Stimulated activated CD8-positive, alpha-beta memory T cell treated with anti-CD3 and anti-CD28 coated beads, Interleukin-12 subunit alpha, Interleukin-12 subunit beta, amount 100 ng/mL, for 24 hours (primary cell): ENCODE data around the gene PTPN5.
A peak's percentile ranks its signal among the peaks of the same experiment; 100 is the strongest.

Experiments used
- DNase-seq: peaks from one replicate; pipeline ENCODE4 v3.0.0-alpha.2; 2020; ENCODE audit errors: extremely low read depth

PTPN5 gene

GRCh38 chr11:18739685-18740084 lies 51.9 kb downstream of the PTPN5 start:
- no peak for DNase-seq

GRCh38 chr11:18737642-18738041 lies 54.0 kb downstream of the PTPN5 start:
- DNase-seq: no peak

- no peak for DNase-seq
Observed at GRCh38 chr11:18736590-18737148, 54.9 kb downstream of the PTPN5 start.

DNA sequence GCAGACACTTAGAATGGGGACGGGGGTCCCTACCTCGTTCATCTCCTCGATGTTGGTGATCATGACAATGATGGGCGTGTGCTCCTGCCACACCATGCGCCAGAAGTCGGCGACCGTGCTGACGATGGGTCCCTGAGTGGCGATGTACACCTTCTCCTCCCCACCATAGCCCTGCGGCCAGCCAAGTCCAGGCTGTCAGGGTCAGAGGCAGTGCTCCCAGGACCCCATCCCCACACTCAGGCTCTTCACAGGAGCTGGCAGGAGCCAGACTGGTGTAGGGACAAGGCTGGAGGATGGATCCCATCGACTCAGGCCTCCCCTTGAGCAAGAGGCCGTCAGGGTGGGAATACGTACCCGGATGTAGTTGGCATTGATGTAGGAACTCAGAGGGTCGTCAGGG lies 58.4 kb downstream of the PTPN5 start:
- no peak for DNase-seq

GRCh38 chr11:18731949-18732821 lies 59.4 kb downstream of the PTPN5 start:
- DNase-seq: no peak

DNA sequence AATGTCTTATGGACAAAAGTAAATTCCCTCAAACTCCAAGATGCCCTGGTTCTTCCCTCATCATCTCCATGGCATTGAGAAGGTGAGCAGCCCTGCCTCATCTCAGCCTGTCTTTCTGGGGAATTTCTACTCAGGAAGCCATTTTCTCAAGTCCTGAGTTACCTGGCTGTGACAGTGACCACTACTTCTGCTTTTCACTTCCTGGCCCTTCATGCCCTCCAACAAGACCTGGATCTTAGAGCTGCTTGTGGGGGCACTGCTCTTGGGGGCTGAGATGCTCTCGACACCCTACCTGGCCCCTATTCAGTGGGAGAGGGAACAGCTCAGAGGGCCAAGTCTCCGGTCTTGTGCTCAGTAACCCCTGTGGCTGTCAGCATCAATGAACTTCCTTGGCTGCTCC lies 60.2 kb downstream of the PTPN5 start:
- DNase-seq: no peak

DNA sequence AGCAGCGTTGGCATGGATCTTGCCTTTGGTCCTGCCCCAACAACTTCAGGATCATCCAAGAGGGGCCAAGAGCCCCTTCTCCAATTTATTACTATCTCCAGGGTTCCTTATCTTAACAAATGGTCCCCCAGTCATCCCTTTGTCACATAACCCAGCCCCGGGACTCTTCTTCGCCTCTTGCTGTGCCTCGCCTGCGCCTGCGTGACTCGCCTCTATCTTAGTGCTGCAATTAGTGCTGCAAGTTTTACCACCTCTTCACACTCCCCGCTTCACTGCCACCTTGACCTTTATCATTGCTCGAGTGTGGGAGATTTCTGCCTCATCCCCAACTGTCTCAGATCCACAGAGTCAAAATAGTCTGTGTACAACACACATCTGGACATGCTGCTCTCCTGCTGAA lies 61.6 kb downstream of the PTPN5 start:
- DNase-seq: no peak

- no peak for DNase-seq
Observed at GRCh38 chr11:18729426-18729825, 62.2 kb downstream of the PTPN5 start.

DNA sequence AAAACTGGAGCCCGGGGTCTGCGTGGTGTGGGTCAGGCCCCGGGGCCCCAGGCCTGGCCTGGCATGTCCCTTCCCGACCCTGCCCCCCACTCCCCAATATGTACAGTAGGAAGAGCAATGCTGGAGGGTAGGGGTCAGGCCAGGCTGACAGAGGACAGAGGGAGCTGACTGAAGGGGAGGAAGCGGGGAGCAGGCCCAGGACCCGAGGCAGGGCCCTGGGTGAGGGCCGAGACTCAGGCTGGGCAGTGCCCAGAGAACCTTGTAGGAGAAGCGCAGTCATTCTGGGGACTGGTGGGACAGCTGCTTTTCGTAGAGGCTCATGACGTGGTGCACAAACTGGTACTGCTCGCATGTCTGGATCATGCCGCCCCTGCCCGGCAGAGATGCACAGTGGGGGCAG lies 62.9 kb downstream of the PTPN5 start:
- DNase-seq: no peak

DNA sequence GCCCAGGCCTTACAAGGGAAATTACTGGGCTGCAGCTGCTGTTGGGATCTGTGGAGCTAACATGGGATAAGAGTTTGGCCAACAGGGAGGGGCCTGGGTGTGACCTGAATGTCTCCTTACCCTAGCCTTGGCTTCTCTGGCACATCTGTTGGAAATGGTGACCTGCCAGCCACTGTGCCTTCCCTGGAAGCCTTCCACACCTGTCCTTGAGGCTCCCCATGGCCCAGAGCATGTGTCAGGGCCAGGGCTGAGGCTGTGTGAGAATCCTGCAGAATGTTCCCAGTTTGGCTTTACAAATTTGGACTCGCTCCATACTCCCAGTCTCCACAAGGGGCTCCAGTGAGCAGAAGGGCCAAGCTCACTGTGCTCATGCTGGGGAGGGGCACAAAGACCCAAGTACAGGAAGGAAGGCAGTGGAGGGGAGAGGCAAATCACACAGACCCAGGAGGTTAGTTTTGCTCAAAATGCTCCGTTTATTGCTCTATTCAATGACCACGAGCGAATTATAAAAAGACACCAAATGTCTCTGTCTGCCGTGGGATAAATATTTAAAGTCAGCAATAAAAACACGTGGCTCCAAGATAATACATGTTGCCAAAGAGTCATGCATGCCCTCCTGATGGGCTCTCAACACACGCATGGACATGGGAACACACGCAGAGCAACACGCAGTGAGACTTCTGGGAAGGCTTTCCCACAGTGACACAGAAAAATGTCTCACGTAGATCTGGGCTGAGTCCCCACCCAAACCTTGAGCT lies 63.9 kb downstream of the PTPN5 start:
- DNase-seq: no peak

- no peak for DNase-seq
Observed at GRCh38 chr11:18726040-18726439, 65.6 kb downstream of the PTPN5 start, which contains the start of gene IGSF22. Gene IGSF22, minus strand, starts transcription at chr11:18726188. Its CDS starts 1,952 bp downstream, at chr11:18724236.

DNA sequence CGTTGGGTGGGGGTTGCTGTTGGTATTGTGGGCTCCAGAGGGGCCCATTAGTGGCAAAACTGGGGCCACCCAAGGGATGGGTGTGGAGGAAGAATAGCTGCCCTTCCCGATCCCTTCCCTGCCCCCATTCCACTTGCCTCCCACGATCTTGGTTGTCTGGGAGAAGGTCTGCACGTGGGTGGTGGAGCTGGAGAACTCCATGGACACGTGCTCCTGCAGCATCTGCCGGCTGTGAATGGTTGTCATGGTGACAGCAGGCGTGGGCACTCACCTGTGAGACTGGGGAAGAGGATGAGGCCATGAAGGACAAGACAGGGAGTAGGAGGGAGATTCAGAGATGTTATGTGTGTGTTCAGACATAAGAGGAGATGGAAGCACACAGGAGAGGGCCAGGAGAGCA lies 67.6 kb downstream of the PTPN5 start:
- DNase-seq: no peak

GRCh38 chr11:18722293-18722637 lies 69.3 kb downstream of the PTPN5 start:
- DNase-seq: no peak

DNA sequence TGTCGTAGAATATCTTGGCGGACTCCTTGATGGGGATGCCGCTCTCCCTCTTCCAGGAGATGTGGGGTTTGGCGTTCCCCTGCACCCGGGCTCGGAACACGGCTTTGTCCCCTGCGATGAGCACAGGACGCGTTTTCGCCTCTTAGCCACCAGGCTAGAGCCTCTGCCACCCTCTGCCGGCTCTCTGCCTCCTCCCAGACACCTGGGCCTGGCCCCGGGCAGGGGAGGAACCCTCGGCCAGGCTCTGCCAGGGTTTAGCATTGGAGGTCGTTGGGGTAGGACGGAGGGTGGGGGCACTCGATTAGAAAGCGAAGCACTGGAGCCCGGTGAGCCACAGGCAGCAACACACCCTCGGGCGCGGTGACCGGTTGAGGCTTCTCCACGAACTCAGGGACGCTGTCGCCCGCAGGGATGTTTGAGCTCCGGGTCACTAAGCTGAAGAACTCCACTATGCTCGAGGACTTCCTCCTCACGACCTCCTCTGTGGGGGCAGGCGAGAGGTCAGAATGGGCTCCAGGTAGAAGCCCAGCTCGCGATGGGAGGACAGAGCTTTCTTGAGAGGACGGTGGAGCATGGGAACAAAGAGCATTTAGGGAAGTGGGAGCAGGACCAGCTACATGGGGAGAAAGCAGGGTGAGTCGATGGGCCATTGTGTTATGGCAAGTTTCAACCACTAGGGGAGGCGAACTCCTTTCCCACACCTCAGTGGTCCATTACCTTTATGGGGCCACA lies 69.9 kb downstream of the PTPN5 start:
- DNase-seq: no peak

GRCh38 chr11:18720808-18721560 lies 70.6 kb downstream of the PTPN5 start:
- DNase-seq: peak; percentile 51

DNA sequence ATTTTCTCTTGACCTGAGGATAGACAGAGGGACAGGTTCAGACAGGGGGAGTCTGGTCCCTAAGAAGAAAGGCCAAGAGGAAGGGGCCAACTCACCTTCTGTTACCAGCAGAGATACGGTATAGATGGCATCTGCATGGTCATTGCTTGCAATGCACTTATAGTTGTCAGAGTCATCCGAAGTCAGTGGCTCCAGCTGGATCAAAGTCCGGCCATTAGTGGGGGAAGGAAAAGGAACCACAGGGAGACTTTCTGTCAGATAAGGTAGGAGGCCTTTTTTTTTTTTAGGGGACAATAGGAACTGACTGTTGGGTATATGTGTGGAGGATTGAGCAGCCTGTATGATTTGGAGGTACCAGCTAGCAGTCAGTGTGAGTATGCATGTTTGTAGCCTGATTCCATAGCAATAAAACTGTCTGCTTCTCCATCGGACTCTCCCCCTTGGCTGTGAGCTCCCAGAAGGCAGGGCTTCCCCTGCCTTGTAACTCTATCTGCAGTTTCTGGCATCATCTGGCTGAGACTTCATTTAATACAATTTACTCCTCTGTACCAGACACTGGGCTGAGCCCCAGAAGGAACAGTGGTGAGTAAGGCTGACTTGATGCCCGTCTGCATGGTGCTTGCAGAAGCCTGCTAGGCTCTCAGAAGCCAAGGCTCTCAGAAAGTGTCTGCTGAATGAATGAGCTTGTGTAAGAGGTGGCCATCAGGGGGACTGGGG lies 71.3 kb downstream of the PTPN5 start:
- no peak for DNase-seq

- DNase-seq: no peak
Observed at GRCh38 chr11:18715476-18715875, 76.1 kb downstream of the PTPN5 start.

DNA sequence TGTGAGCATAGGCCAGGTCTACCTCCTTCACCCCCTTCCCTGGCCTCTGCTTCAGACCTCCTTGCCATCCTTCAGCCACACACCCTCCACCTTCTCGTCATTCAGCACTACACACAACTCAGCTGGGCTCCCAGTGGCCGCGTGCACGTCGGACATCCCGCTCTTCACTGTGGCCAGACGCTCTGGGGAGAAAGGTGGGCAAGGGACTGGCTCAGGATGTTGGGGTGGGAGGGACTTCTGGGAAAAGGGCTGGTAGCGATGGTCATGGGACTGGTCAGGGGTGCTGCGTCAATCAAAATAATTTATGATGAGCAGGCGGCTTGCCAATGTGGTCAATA lies 77.2 kb downstream of the PTPN5 start:
- no peak for DNase-seq

DNA sequence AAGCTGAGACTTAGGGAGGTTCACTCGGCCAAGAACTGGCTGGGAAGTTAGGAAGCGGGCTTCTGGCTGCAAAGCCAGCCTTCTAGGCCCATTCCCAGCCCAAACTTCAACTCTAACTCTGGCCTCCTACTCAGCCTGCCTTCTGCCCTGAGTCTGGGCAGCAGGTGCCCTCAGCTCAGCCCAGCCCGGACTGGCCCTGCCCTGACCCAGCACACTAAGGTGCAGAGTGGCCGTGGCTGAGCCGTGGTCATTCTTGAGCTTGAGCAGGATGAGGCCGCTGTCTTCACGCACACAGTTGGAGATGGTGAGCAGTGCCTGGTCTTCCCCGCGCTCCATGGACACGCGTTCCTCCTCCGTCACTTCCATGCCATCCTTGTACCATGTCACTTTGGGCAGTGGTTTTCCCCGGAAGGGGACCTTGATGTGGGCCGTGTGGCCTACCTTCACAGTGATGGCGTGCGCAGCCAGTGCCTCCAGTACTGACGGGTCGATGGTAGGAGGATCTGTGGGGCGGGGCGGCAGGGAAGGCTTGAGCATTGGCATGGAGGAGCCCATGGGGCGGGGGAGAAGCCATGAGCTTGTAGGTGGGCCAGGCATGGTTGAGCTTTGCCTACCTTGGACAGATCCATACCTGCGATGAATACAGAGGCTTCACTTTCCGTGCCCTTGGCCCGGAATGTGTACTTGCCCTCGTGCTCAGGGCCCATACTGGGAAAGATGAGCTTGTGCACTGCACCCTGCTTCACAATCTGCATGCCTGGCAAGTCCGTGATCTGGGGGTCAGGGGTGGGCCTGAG lies 77.8 kb downstream of the PTPN5 start:
- no peak for DNase-seq

GRCh38 chr11:18710545-18710944 lies 81.1 kb downstream of the PTPN5 start:
- DNase-seq: no peak
